ENCODE data around the gene WDFY2.

DNA sequence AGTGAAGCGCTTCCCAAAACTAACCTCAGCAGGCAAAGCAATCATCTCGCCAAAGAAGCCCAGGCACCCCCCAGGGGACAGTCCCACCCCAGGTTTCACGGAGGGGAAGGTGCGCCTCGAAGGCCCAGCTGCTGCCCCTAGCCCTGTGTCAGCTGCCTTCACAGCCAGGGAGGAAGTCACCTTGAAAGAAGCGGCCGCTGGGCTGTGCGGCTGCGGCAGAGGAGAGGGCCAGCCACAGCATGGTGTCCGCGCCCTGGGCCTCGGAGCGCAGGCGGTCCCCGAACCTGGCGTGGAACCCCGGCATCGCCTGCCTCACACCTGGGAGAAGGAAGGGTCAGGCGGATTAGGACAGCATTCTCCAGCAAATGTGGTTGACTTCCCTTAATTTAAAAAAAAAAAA lies 184.7 kb downstream of the WDFY2 start:
- TF ChIP-seq, protein P1, sequence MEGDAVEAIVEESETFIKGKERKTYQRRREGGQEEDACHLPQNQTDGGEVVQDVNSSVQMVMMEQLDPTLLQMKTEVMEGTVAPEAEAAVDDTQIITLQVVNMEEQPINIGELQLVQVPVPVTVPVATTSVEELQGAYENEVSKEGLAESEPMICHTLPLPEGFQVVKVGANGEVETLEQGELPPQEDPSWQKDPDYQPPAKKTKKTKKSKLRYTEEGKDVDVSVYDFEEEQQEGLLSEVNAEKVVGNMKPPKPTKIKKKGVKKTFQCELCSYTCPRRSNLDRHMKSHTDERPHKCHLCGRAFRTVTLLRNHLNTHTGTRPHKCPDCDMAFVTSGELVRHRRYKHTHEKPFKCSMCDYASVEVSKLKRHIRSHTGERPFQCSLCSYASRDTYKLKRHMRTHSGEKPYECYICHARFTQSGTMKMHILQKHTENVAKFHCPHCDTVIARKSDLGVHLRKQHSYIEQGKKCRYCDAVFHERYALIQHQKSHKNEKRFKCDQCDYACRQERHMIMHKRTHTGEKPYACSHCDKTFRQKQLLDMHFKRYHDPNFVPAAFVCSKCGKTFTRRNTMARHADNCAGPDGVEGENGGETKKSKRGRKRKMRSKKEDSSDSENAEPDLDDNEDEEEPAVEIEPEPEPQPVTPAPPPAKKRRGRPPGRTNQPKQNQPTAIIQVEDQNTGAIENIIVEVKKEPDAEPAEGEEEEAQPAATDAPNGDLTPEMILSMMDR (IDR thresholded peaks at IDR 0.05), result no peak
- no peak for TF ChIP-seq POLR2A (IDR thresholded peaks at IDR 0.05)

Measured in tibial nerve (tissue), 3 donors.